ENCODE measurements around the gene IPP.

DNA sequence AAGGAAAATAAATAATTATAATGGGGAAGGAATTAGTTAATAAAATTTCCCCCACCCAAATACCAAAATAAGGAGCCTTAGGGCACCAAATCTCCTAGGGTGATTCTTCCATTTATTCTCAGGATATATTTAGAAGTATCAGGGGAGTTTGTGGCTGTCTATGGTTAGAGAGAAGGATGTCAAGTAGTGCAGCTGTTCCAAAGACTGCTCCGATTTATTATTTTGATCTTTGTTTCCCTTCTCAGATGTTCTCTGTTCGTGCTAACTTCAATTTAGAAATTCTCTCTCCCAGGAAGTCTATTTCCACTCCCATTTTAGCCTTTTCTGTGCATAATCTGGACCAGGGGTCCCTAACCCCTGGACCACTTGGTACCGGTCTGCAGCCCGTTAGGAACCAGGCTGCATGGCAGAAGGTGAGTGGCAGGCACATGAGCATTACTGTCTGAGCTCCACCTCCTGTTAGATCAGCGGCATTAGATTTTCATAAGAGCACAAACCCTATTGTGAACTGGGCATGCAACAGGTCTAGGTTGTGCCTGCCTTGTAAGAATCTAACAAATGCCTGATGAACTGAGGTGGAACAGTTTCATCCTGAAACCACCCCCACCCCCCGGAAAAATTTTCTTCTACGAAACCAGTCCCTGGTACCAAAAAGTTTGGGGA, 43.6 kb upstream of the IPP start:
- no peak for TF ChIP-seq POLR2A (IDR thresholded peaks at IDR 0.05)
- TF ChIP-seq, protein P1, sequence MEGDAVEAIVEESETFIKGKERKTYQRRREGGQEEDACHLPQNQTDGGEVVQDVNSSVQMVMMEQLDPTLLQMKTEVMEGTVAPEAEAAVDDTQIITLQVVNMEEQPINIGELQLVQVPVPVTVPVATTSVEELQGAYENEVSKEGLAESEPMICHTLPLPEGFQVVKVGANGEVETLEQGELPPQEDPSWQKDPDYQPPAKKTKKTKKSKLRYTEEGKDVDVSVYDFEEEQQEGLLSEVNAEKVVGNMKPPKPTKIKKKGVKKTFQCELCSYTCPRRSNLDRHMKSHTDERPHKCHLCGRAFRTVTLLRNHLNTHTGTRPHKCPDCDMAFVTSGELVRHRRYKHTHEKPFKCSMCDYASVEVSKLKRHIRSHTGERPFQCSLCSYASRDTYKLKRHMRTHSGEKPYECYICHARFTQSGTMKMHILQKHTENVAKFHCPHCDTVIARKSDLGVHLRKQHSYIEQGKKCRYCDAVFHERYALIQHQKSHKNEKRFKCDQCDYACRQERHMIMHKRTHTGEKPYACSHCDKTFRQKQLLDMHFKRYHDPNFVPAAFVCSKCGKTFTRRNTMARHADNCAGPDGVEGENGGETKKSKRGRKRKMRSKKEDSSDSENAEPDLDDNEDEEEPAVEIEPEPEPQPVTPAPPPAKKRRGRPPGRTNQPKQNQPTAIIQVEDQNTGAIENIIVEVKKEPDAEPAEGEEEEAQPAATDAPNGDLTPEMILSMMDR (IDR thresholded peaks at IDR 0.05), result no peak
- no peak for TF ChIP-seq EP300 (IDR thresholded peaks at IDR 0.05)
- TF ChIP-seq POLR2AphosphoS5 (IDR thresholded peaks at IDR 0.05), result no peak

Measured in gastroesophageal sphincter (tissue), 3 donors.